ENCODE data around the gene NLGN2. TPM values are rescaled to one million over a fixed set of nuclear protein-coding genes. Genes with fewer than 3 reads are reported as not detected.

NLGN2 gene
- total and polyA plus RNA-seq, 2 of the 8 experiments (the other 6 are each of a cell fraction or from before 2014, with no cell fraction given): 21.2 to 62.8 TPM

GRCh38 chr17:7410634-7411426 is 3.2 kb downstream of the NLGN2 start:
- no peak overlapping the region for H4K8ac ChIP-seq (ENCODE audit: extremely low read depth, insufficient read depth, low read length)
- H3K4ac ChIP-seq (replicated peaks; ENCODE audit: insufficient read length, low read depth, low read length): no peak overlapping the region
- no peak overlapping the region for H2BK5ac ChIP-seq (ENCODE audit: low read depth, low read length)
- H4K91ac ChIP-seq (replicated peaks; ENCODE audit: insufficient read length, low read length): no peak overlapping the region
- H3K4me3 ChIP-seq (ENCODE audit: extremely low read depth in 1 of 4, insufficient read depth in 2 of 4, low read depth in 3 of 4, low read length in 4 of 4): no peak overlapping the region
- H3K23me2 ChIP-seq (ENCODE audit: low read depth, low read length): peaks cover 8% of the 10 kb centered on the region; the same call in 1 of the 2 replicates
- no peak overlapping the region for H3K14ac ChIP-seq (ENCODE audit: insufficient read length)
- DNase-seq (ENCODE audit: low read depth in 1 of 2, low spot score in 2 of 2): no peak
- no peak overlapping the region for H2BK12ac ChIP-seq (ENCODE audit: low read depth, low read length)
- peaks cover 2 to 35% (median 22%) of the 10 kb centered on the region in 4 experiments; a peak in 6 of 8 replicates for H3K36me3 ChIP-seq (ENCODE audit: control insufficient read depth in 2 of 4, insufficient read depth in 4 of 4, low read length in 3 of 4)
- H3K18ac ChIP-seq (ENCODE audit: extremely low read depth, low read length): no peak overlapping the region
- no peak overlapping the region for H3K56ac ChIP-seq (replicated peaks; ENCODE audit: insufficient read length, low read depth, low read length)
- H3K9me3 ChIP-seq (ENCODE audit: insufficient read depth in 2 of 2, low read depth in 1 of 2, low read length in 1 of 2): no peaks in the 10 kb centered on the region
- H4K20me1 ChIP-seq (replicated peaks in 1 of 2; ENCODE audit: control insufficient read depth in 1 of 2, insufficient read depth in 2 of 2, low read length in 2 of 2): peaks cover 2 to 20% of the 10 kb centered on the region in 2 experiments
- no peak overlapping the region for H4K5ac ChIP-seq (ENCODE audit: insufficient read length, low read depth, low read length)
- H3K27me3 ChIP-seq (replicated peaks in 1 of 4; ENCODE audit: control insufficient read depth in 3 of 4, extremely low read depth in 1 of 4, insufficient read depth in 3 of 4, low read length in 3 of 4): no peaks in the 10 kb centered on the region; a peak in 1 of 7 replicates
- FAIRE-seq: no peak
- H3K9ac ChIP-seq (replicated peaks in 1 of 4; ENCODE audit: extremely low read depth in 1 of 4, low read depth in 3 of 4, low read length in 3 of 4): no peak overlapping the region
- H3K79me2 ChIP-seq (ENCODE audit: control insufficient read depth in 1 of 2, insufficient read depth in 2 of 2, low read length in 2 of 2): peaks cover 0 to 5% of the 10 kb centered on the region in 2 experiments; a peak in 1 of 4 replicates
- no peak overlapping the region for H2BK15ac ChIP-seq (ENCODE audit: low read length)
- no peak overlapping the region for H3K27ac ChIP-seq (ENCODE audit: low read depth, low read length)
- CTCF ChIA-PET (ENCODE audit: partially characterized antibody): interaction anchor here (1.0 to 1.6 kb wide), 4 partner anchors 11 to 75 kb away, joined by 3 to 4 read pairs (median 4); no protein-coding TSS in a partner anchor
- WGBS, 2 experiments (ENCODE audit: extremely low coverage in 1 of 2, insufficient coverage in 1 of 2, insufficient read length in 1 of 2, insufficient replicate concordance in 2 of 2, low coverage in 1 of 2, low lambda C conversion rate in 2 of 2, missing lambda C conversion rate in 1 of 2): 91% methylated on average over 24 of the region's 25 CpGs; no CpG with 5 or more reads in 1 of the 2 experiments
- no peak overlapping the region for H2AFZ ChIP-seq (ENCODE audit: low read length)
- no peak overlapping the region for H2BK20ac ChIP-seq (ENCODE audit: low read length)
- no peak overlapping the region for H2AK5ac ChIP-seq (ENCODE audit: low read depth, low read length)
- POLR2A ChIA-PET (ENCODE audit: partially characterized antibody): interaction anchor here (0.9 to 1.6 kb wide), 7 partner anchors 8 to 75 kb away, joined by 3 to 4 read pairs (median 3); partner anchors contain the start of gene ACAP1
- H3K4me1 ChIP-seq (replicated peaks in 1 of 4; ENCODE audit: control insufficient read depth in 3 of 4, insufficient read depth in 4 of 4, low read length in 3 of 4): peaks cover 0 to 17% (median 11%) of the 10 kb centered on the region in 4 experiments; a peak in 5 of 7 replicates
- no peak overlapping the region for H3K4me2 ChIP-seq (ENCODE audit: insufficient read depth in 1 of 2, low read depth in 2 of 2, low read length in 2 of 2)
- H3K23ac ChIP-seq (ENCODE audit: insufficient read length): no peak overlapping the region
- peaks cover 4% of the 10 kb centered on the region; the same call in 1 of the 2 replicates for H3K79me1 ChIP-seq (ENCODE audit: low read depth, low read length)
- H2BK120ac ChIP-seq (replicated peaks; ENCODE audit: low read depth, low read length): no peak overlapping the region
- TF ChIP-seq CTBP2 (IDR thresholded peaks at IDR 0.05; ENCODE audit: borderline replicate concordance, insufficient read depth, insufficient read length, low read length): no peak
- TF ChIP-seq TCF12 (IDR thresholded peaks at IDR 0.05; ENCODE audit: low read depth, low read length): no peak
- no peak for TF ChIP-seq CHD1 (IDR thresholded peaks at IDR 0.05; ENCODE audit: low read depth, low read length)
- TF ChIP-seq YY1 (IDR thresholded peaks at IDR 0.05; ENCODE audit: low read depth, low read length): no peak
- no peak for TF ChIP-seq BCL11A (IDR thresholded peaks at IDR 0.05; ENCODE audit: low read depth in 2 of 2, low read length in 2 of 2)
- TF ChIP-seq ASH2L (IDR thresholded peaks at IDR 0.05; ENCODE audit: low read length): no peak
- no peak for TF ChIP-seq TBP (IDR thresholded peaks at IDR 0.05; ENCODE audit: low read depth, low read length)
- TF ChIP-seq CTCF (IDR thresholded peaks at IDR 0.05; ENCODE audit: control extremely low read depth in 1 of 3, insufficient read depth in 1 of 3, low read depth in 1 of 3, low read length in 3 of 3): no peak
- no peak for TF ChIP-seq RAD21 (IDR thresholded peaks at IDR 0.05 in 1 of 2, conservative IDR thresholded peaks at IDR 0.05 in 1 of 2; ENCODE audit: low read depth in 2 of 2, low read length in 2 of 2)
